Activated CD4-positive, alpha-beta memory T cell treated with anti-CD3 and anti-CD28 coated beads for 36 hours (primary cell): Measurements from ENCODE around the gene CEP43. TPM values are rescaled to one million over a fixed set of nuclear protein-coding genes. Genes with fewer than 3 reads are reported as not detected.
"Not testable (repeated sequence)": the region's sequence is repeated elsewhere in the genome, so short reads cannot be mapped to it uniquely, and the experiment has no call there.

Experiments
- CTCF ChIA-PET: fragments of 350-600 bp; sonication (Branson Sonifier 250); formaldehyde crosslinking; loops from one replicate; lab custom pipeline; 2021; ENCODE audit warnings: antibody characterized with exemption, inconsistent platforms; lab: Charles Lee
- POLR2A ChIA-PET: fragments of 350-600 bp; sonication (Branson Sonifier 250); formaldehyde crosslinking; loops from one replicate; lab custom pipeline; 2021; ENCODE audit warnings: antibody characterized with exemption; lab: Charles Lee
- DNase-seq: peaks from one replicate; pipeline ENCODE4 v3.0.0-alpha.2; 2020
- H3K27ac Mint-ChIP-seq: one replicate; pipeline ENCODE4 v1.8.0; 2021; ENCODE audit warnings: mixed read lengths
- H3K27me3 Mint-ChIP-seq: one replicate; pipeline ENCODE4 v1.8.0; 2021; ENCODE audit warnings: mixed read lengths
- H3K36me3 Mint-ChIP-seq: one replicate; pipeline ENCODE4 v1.8.0; 2021; ENCODE audit warnings: mixed read lengths
- H3K4me1 Mint-ChIP-seq: one replicate; pipeline ENCODE4 v1.8.0; 2021; ENCODE audit warnings: low read depth, mixed read lengths
- H3K4me3 Mint-ChIP-seq: one replicate; pipeline ENCODE4 v1.8.0; 2021; ENCODE audit warnings: mild to moderate bottlenecking, mixed read lengths
- H3K9me3 Mint-ChIP-seq: one replicate; pipeline ENCODE4 v1.8.0; 2021; ENCODE audit warnings: mixed read lengths
- intact Hi-C: fragments of 100-400 bp; cut with micrococcal nuclease; formaldehyde crosslinking; loops from one replicate; pipeline ENCODE4 v1.15.1; 2023
- total RNA-seq, 2 experiments: library from RNA; stranded (reverse); gene quantifications; one replicate each; pipeline ENCODE4 v1.2.3, GENCODE V29; 2021

Gene CEP43
- total RNA-seq: 10 to 100 TPM; 19.5 to 21.3 TPM

- Mint-ChIP-seq H3K9me3 (no peaks in the 10 kb centered on the region), H3K4me1 (peaks cover 28% of the 10 kb centered on the region), H3K36me3 (peaks cover 16% of the 10 kb centered on the region), H3K27ac (peak within 1 kb of the TSS; percentile 85), H3K4me3 (peak within 1 kb of the TSS; percentile 85), H3K27me3 (no peaks in the 10 kb centered on the region)
- ChIA-PET CTCF (interaction anchor here (0.7 to 3.2 kb wide), 15 partner anchors 10 to 224 kb away, joined by 3 to 34 read pairs (median 5); partner anchors contain the start of gene RNASET2), POLR2A (interaction anchor here (0.9 to 3.0 kb wide), 13 partner anchors 11 to 123 kb away, joined by 3 to 18 read pairs (median 4); partner anchors contain the start of genes CCR6 and RNASET2)
- DNase-seq: peak; percentile 90
- intact Hi-C loops: loop anchor here (1.0 to 5.0 kb wide), 7 partner anchors 43 to 372 kb away; partner anchors contain the start of genes RNASET2 and RPS6KA2
These were observed at the start of gene CEP43 for GRCh38 chr6:166999145-166999883. TSS of gene CEP43 (plus strand) at chr6:166999397. CDS start at chr6:166999413, 16 bp downstream.

DNA sequence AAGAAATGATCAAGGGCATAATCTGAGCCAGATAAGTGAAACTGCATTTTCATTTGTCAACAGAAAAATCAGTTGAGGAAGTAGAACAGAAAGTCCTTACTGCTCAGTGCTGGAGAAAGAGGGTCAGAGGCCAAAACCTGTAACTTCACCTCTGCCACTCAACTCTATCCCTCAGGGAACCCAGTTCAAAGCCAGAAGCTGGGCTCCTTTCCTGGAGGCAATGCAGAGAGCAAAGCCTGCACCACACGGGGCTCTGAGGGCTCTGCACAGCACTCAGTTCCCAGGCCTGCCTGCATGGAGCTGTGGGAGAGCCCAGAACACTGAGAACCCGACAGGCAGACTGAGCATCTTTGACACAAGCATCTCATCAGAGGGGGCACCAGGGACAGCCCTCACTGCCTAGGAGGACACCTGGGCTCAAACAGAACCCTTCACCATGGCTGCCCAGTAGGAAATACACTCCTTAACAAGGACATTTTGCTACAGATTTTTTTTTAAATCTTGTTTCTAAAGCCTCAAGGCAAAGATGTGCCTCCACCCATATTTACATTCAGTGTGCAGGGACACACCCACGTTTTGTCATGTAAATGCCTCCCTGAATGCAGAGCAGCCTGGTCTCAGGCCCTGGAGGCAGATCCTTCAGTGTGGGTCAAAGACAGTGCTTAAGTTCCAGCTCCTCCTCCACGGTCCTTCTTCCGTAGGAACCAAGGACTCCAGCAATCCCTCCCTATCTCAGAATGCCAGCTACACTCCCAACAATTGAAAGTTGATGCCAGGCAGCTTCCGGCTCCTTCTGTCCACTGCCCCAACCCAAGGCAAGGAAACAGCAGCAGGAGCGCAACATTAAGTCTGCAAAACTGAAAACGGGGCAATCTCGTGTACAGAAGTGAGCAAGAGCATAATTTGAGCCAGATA lies 49.4 kb upstream of the CEP43 start:
- intact Hi-C loops: loop anchor here (2.0 to 10.0 kb wide), 7 partner anchors 39 to 535 kb away; no protein-coding TSS in a partner anchor
- ChIA-PET CTCF (interaction anchor here (0.7 to 5.2 kb wide), 8 partner anchors 8 to 192 kb away, joined by 3 to 50 read pairs (median 8); no protein-coding TSS in a partner anchor), POLR2A (interaction anchor here (1.0 to 1.7 kb wide), 3 partner anchors 13 to 98 kb away, joined by 4 to 7 read pairs (median 7); partner anchors contain the start of gene CEP43)
- Mint-ChIP-seq H3K4me1 (peaks cover 62% of the 10 kb centered on the region), H3K36me3 (peaks cover 26% of the 10 kb centered on the region), H3K27me3 (no peaks in the 10 kb centered on the region), H3K27ac (peak overlapping the region; percentile 99), H3K9me3 (no peaks in the 10 kb centered on the region), H3K4me3 (peak overlapping the region; percentile 79)
- peak; percentile 41 for DNase-seq

DNA sequence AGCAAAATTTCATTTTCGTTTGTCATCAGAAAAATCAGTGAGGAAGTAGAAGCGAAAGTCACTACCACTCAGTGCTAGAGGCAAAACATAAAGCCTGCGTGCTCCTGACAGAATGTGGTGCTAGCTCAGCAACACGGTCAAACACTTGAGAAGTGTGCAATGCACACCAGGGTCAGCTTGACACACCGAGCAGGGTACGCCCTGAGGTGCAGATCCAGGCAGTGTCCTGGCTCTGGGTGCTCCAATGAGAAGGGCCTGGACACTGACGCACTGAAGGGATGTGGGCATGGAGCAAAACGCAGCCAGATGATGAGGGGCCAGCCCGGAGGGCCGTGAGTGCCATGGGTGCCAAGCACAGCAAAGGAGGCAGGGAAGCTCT lies 48.8 kb upstream of the CEP43 start:
- no peaks in the 10 kb centered on the region for H3K9me3 Mint-ChIP-seq
- H3K27ac Mint-ChIP-seq: peak overlapping the region; percentile 99
- intact Hi-C loops: loop anchor here (2.0 to 10.0 kb wide), 7 partner anchors 38 to 536 kb away; no protein-coding TSS in a partner anchor
- peaks cover 63% of the 10 kb centered on the region for H3K4me1 Mint-ChIP-seq
- peaks cover 24% of the 10 kb centered on the region for H3K36me3 Mint-ChIP-seq
- POLR2A ChIA-PET: interaction anchor here (1.0 to 7.5 kb wide), 6 partner anchors 8 to 120 kb away, joined by 3 to 41 read pairs (median 6); partner anchors contain the start of gene CEP43
- DNase-seq: peak; percentile 59
- CTCF ChIA-PET: interaction anchor here (0.7 to 5.2 kb wide), 7 partner anchors 9 to 191 kb away, joined by 3 to 50 read pairs (median 9); no protein-coding TSS in a partner anchor
- peak overlapping the region; percentile 79 for H3K4me3 Mint-ChIP-seq
- H3K27me3 Mint-ChIP-seq: no peaks in the 10 kb centered on the region

GRCh38 chr6:166950892-166951669 lies 48.1 kb upstream of the CEP43 start:
- CTCF ChIA-PET: interaction anchor here (0.6 to 5.2 kb wide), 16 partner anchors 10 to 191 kb away, joined by 3 to 50 read pairs (median 4); partner anchors contain the start of gene CEP43

GRCh38 chr6:166951670-166952060 lies 47.5 kb upstream of the CEP43 start:
- H3K4me1 Mint-ChIP-seq: peaks cover 64% of the 10 kb centered on the region
- no peaks in the 10 kb centered on the region for H3K9me3 Mint-ChIP-seq
- no peaks in the 10 kb centered on the region for H3K27me3 Mint-ChIP-seq
- ChIA-PET CTCF (interaction anchor here (0.7 to 5.2 kb wide), 16 partner anchors 10 to 399 kb away, joined by 3 to 50 read pairs (median 5); partner anchors contain the start of gene CEP43), POLR2A (interaction anchor here (1.3 to 7.5 kb wide), 4 partner anchors 9 to 121 kb away, joined by 3 to 41 read pairs (median 5); partner anchors contain the start of gene CEP43)
- peaks cover 15% of the 10 kb centered on the region for H3K36me3 Mint-ChIP-seq
- H3K27ac Mint-ChIP-seq: peak overlapping the region; percentile 99
- intact Hi-C loops: loop anchor here (1.0 to 10.0 kb wide), 15 partner anchors 8 to 537 kb away; partner anchors contain the start of gene CEP43
- peak overlapping the region; percentile 79 for H3K4me3 Mint-ChIP-seq
- peak; percentile 20 for DNase-seq

More at GRCh38 chr6:166950892-166951669, 48.1 kb upstream of the CEP43 start:
- Mint-ChIP-seq H3K36me3 (peaks cover 19% of the 10 kb centered on the region), H3K27ac (peak overlapping the region; percentile 99), H3K4me3 (peak overlapping the region; percentile 79), H3K4me1 (peaks cover 64% of the 10 kb centered on the region)
- POLR2A ChIA-PET: interaction anchor here (1.3 to 7.5 kb wide), 5 partner anchors 8 to 121 kb away, joined by 3 to 41 read pairs (median 7); partner anchors contain the start of gene CEP43
- intact Hi-C loops: loop anchor here (1.0 to 10.0 kb wide), 15 partner anchors 8 to 536 kb away; partner anchors contain the start of gene CEP43
- H3K9me3 Mint-ChIP-seq, H3K27me3 Mint-ChIP-seq: not testable (repeated sequence)
- peak; percentile 92 for DNase-seq

DNA sequence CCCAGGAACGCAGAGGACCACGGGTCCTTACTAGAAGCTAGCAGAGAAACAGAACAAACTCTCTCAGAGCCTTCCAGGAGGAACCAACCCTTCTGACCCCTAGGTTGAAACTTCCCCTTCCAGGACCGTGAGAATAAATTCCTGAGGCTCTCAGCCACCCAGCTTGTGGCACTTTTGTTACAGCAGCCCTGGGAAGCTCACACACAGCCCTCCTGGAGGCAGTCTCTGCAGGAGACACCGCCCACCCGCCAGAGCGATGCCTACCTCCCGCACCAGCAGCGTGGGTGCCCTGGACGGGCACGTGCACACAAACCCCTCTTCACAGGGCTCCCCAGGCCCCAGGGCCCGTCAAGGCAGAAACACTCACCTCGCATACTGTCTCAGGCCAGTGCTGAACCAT lies 47.1 kb upstream of the CEP43 start:
- POLR2A ChIA-PET: interaction anchor here (1.6 to 7.5 kb wide), 4 partner anchors 9 to 122 kb away, joined by 4 to 41 read pairs (median 5); partner anchors contain the start of gene CEP43
- peak overlapping the region; percentile 66 for H3K4me3 Mint-ChIP-seq
- H3K27me3 Mint-ChIP-seq: no peaks in the 10 kb centered on the region
- H3K9me3 Mint-ChIP-seq: no peaks in the 10 kb centered on the region
- CTCF ChIA-PET: interaction anchor here (1.0 to 5.2 kb wide), 12 partner anchors 11 to 399 kb away, joined by 3 to 50 read pairs (median 5); partner anchors contain the start of gene CEP43
- peak; percentile 52 for DNase-seq
- H3K27ac Mint-ChIP-seq: peak overlapping the region; percentile 90
- H3K4me1 Mint-ChIP-seq: peaks cover 63% of the 10 kb centered on the region
- intact Hi-C loops: loop anchor here (5.0 to 10.0 kb wide), 3 partner anchors 400 to 537 kb away; no protein-coding TSS in a partner anchor
- H3K36me3 Mint-ChIP-seq: peaks cover 15% of the 10 kb centered on the region

DNA sequence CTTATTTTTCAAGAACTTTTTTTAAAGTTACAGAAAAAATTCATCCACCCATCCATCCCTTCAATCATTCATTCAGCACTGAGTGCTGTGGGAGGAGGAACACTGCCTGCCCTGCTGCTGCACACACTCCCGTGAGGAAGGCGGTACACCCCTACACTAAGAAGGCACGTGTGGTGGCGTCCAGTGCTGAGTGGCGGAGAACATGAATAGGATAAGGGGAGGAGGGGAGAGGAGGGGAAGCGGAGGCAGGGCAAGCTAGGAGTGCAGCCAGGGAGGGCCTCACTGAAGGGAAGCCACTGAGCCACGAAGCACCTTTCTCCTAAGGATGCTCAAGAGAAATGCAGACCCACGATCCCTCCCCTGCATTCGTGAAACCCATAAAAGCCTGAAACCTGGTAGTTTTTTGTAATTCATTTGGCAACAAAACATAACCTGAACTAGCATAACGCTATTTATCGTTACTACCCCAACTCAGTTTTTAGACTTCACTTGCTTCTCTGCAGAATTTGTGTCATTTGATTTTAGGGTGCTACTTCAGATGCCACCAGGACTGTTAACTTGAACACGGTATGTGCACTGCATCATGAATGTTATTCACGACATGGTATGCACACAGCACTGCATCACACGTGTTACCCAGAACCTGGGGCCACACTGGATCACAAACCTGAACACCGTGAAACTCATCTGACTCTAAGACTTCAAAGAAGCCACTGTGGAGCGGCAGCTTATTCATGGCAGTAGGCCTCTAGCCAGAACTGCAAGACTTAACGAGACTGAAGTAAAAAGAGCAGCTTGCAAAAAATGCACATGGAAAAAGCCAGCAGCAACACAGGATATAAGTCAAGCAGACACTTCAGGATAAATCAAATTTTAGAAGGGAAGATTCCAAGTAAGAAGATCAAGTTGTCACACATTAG lies 46.4 kb upstream of the CEP43 start:
- POLR2A ChIA-PET: interaction anchor here (1.6 to 7.5 kb wide), 5 partner anchors 10 to 122 kb away, joined by 4 to 41 read pairs (median 6); partner anchors contain the start of gene CEP43
- peak; percentile 68 for DNase-seq

GRCh38 chr6:166954118-166954713 lies 45.0 kb upstream of the CEP43 start:
- CTCF ChIA-PET: interaction anchor here (0.6 to 5.2 kb wide), 11 partner anchors 10 to 192 kb away, joined by 3 to 50 read pairs (median 5); partner anchors contain the start of gene CEP43
- no peaks in the 10 kb centered on the region for H3K9me3 Mint-ChIP-seq
- intact Hi-C loops: loop anchor here (5.0 to 10.0 kb wide), 3 partner anchors 398 to 539 kb away; no protein-coding TSS in a partner anchor

More for the DNA sequence above, 46.4 kb upstream of the CEP43 start:
- peak overlapping the region; percentile 90 for H3K27ac Mint-ChIP-seq
- no peaks in the 10 kb centered on the region for H3K9me3 Mint-ChIP-seq
- no peaks in the 10 kb centered on the region for H3K27me3 Mint-ChIP-seq
- peaks cover 8% of the 10 kb centered on the region for H3K36me3 Mint-ChIP-seq
- peak overlapping the region; percentile 66 for H3K4me3 Mint-ChIP-seq
- peaks cover 68% of the 10 kb centered on the region for H3K4me1 Mint-ChIP-seq
- CTCF ChIA-PET: interaction anchor here (0.9 to 5.2 kb wide), 13 partner anchors 11 to 398 kb away, joined by 3 to 50 read pairs (median 5); partner anchors contain the start of gene CEP43
- intact Hi-C loops: loop anchor here (5.0 to 10.0 kb wide), 3 partner anchors 399 to 538 kb away; no protein-coding TSS in a partner anchor

More at GRCh38 chr6:166954118-166954713, 45.0 kb upstream of the CEP43 start:
- peak overlapping the region; percentile 89 for H3K4me3 Mint-ChIP-seq
- peaks cover 7% of the 10 kb centered on the region for H3K36me3 Mint-ChIP-seq
- DNase-seq: no peak
- peaks cover 77% of the 10 kb centered on the region for H3K4me1 Mint-ChIP-seq
- H3K27me3 Mint-ChIP-seq: no peaks in the 10 kb centered on the region
- H3K27ac Mint-ChIP-seq: peak overlapping the region; percentile 90
- POLR2A ChIA-PET: interaction anchor here (0.6 to 7.5 kb wide), 6 partner anchors 12 to 107 kb away, joined by 3 to 41 read pairs (median 5); partner anchors contain the start of gene CEP43
